ENCODE measurements around the gene SCARB1.

Gene SCARB1

GRCh38 chr12:124819525-124819924, 44.1 kb downstream of the SCARB1 start:
- Histone ChIP-seq H3K4me1 (ENCODE audit: insufficient read depth, low read length) (no peaks in the 10 kb centered on the region), H3K27ac (ENCODE audit: low read length) (no peak overlapping the region), H3K36me3 (ENCODE audit: insufficient read depth, low read length) (peaks cover 16% of the 10 kb centered on the region)

DNA sequence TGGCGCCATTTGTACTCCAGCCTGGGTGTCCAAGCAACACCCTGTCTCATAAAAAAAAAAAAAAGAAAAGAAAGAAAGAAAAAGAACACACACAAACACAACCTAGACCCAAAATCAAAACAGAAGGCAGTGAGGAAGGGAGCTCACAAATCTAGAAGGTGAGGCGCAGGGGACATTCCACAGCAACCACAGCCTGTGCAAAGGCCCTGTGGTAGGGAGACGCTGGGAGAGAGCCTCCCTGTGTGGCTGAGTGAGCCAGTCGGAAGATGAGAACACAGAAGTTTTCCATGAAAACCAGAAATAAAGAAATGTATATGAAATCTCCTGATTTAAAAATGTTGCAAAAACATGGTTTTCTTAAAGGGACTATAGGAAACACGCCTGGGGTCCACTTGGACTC, 44.6 kb downstream of the SCARB1 start:
- no peak overlapping the region for H3K4me2 ChIP-seq (ENCODE audit: insufficient read depth, low read length)
- H3K27me3 ChIP-seq (ENCODE audit: insufficient read depth, low read length, poor library complexity), result no peaks in the 10 kb centered on the region
- H3K4me1 ChIP-seq (ENCODE audit: insufficient read depth, low read length), result no peaks in the 10 kb centered on the region
- DNase-seq, result no peak
- no peak overlapping the region for H3K27ac ChIP-seq (ENCODE audit: low read length)
- H2AFZ ChIP-seq (ENCODE audit: low read depth, low read length), result no peak overlapping the region
- H3K79me2 ChIP-seq (ENCODE audit: insufficient read depth, low read length), result peaks cover 3% of the 10 kb centered on the region; the same call in 1 of the 2 replicates
- no peak overlapping the region for H3K4me3 ChIP-seq (ENCODE audit: low read depth in 1 of 2, low read length in 2 of 2)
- H4K20me1 ChIP-seq (ENCODE audit: insufficient read depth, low read length), result peaks cover 14% of the 10 kb centered on the region; the same call in 1 of the 2 replicates
- TF ChIP-seq, protein P1, sequence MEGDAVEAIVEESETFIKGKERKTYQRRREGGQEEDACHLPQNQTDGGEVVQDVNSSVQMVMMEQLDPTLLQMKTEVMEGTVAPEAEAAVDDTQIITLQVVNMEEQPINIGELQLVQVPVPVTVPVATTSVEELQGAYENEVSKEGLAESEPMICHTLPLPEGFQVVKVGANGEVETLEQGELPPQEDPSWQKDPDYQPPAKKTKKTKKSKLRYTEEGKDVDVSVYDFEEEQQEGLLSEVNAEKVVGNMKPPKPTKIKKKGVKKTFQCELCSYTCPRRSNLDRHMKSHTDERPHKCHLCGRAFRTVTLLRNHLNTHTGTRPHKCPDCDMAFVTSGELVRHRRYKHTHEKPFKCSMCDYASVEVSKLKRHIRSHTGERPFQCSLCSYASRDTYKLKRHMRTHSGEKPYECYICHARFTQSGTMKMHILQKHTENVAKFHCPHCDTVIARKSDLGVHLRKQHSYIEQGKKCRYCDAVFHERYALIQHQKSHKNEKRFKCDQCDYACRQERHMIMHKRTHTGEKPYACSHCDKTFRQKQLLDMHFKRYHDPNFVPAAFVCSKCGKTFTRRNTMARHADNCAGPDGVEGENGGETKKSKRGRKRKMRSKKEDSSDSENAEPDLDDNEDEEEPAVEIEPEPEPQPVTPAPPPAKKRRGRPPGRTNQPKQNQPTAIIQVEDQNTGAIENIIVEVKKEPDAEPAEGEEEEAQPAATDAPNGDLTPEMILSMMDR (IDR thresholded peaks at IDR 0.05; ENCODE audit: borderline replicate concordance, extremely low read depth, low read length, poor library complexity, severe bottlenecking), result no peak
- no peak for TF ChIP-seq EZH2 (IDR thresholded peaks at IDR 0.05; ENCODE audit: borderline replicate concordance, low read depth, low read length, severe bottlenecking)
- ATAC-seq (ENCODE audit: insufficient read depth, low read depth), result no peak
- H3K9ac ChIP-seq (ENCODE audit: low read depth, low read length), result no peak overlapping the region
- H3K9me3 ChIP-seq (ENCODE audit: insufficient read depth, low read length, severe bottlenecking), result no peaks in the 10 kb centered on the region
- peaks cover 20% of the 10 kb centered on the region for H3K36me3 ChIP-seq (ENCODE audit: insufficient read depth, low read length)

More at GRCh38 chr12:124819525-124819924, 44.1 kb downstream of the SCARB1 start:
- TF ChIP-seq, protein P1 (IDR thresholded peaks at IDR 0.05; ENCODE audit: borderline replicate concordance, extremely low read depth, low read length, poor library complexity, severe bottlenecking), result no peak
- no peak for TF ChIP-seq EZH2 (IDR thresholded peaks at IDR 0.05; ENCODE audit: borderline replicate concordance, low read depth, low read length, severe bottlenecking)
- no peaks in the 10 kb centered on the region for H3K27me3 ChIP-seq (ENCODE audit: insufficient read depth, low read length, poor library complexity)
- ATAC-seq (ENCODE audit: insufficient read depth, low read depth) (no peak), DNase-seq (no peak)
- H4K20me1 ChIP-seq (ENCODE audit: insufficient read depth, low read length), result peaks cover 14% of the 10 kb centered on the region; the same call in 1 of the 2 replicates
- H3K79me2 ChIP-seq (ENCODE audit: insufficient read depth, low read length), result peaks cover 3% of the 10 kb centered on the region; the same call in 1 of the 2 replicates
- no peak overlapping the region for H3K9ac ChIP-seq (ENCODE audit: low read depth, low read length)
- H3K9me3 ChIP-seq (ENCODE audit: insufficient read depth, low read length, severe bottlenecking), result no peaks in the 10 kb centered on the region
- H3K4me2 ChIP-seq (ENCODE audit: insufficient read depth, low read length), result no peak overlapping the region
- no peak overlapping the region for H3K4me3 ChIP-seq (ENCODE audit: low read depth in 1 of 2, low read length in 2 of 2)
- H2AFZ ChIP-seq (ENCODE audit: low read depth, low read length), result no peak overlapping the region

- no peak overlapping the region for H3K9ac ChIP-seq (ENCODE audit: low read depth, low read length)
- DNase-seq, result no peak
- TF ChIP-seq, protein P1 (IDR thresholded peaks at IDR 0.05; ENCODE audit: borderline replicate concordance, extremely low read depth, low read length, poor library complexity, severe bottlenecking), result no peak
- TF ChIP-seq EZH2 (IDR thresholded peaks at IDR 0.05; ENCODE audit: borderline replicate concordance, low read depth, low read length, severe bottlenecking), result no peak
Measured at GRCh38 chr12:124817076-124818000, 46.3 kb downstream of the SCARB1 start.

More at GRCh38 chr12:124817076-124818000, 46.3 kb downstream of the SCARB1 start:
- no peaks in the 10 kb centered on the region for H3K4me1 ChIP-seq (ENCODE audit: insufficient read depth, low read length)
- peaks cover 14% of the 10 kb centered on the region; the same call in 1 of the 2 replicates for H4K20me1 ChIP-seq (ENCODE audit: insufficient read depth, low read length)
- ATAC-seq (ENCODE audit: insufficient read depth, low read depth), result no peak
- H3K36me3 ChIP-seq (ENCODE audit: insufficient read depth, low read length), result peaks cover 36% of the 10 kb centered on the region
- peaks cover 3% of the 10 kb centered on the region; the same call in 1 of the 2 replicates for H3K79me2 ChIP-seq (ENCODE audit: insufficient read depth, low read length)
- H3K4me2 ChIP-seq (ENCODE audit: insufficient read depth, low read length), result no peak overlapping the region
- H3K9me3 ChIP-seq (ENCODE audit: insufficient read depth, low read length, severe bottlenecking), result no peaks in the 10 kb centered on the region
- H3K4me3 ChIP-seq (ENCODE audit: low read depth in 1 of 2, low read length in 2 of 2), result no peak overlapping the region
- no peak overlapping the region for H2AFZ ChIP-seq (ENCODE audit: low read depth, low read length)
- no peaks in the 10 kb centered on the region for H3K27me3 ChIP-seq (ENCODE audit: insufficient read depth, low read length, poor library complexity)
- H3K27ac ChIP-seq (ENCODE audit: low read length), result no peak overlapping the region

Data from DND-41 (cell line).